Activated naive CD8-positive, alpha-beta T cell treated with anti-CD3 and anti-CD28 coated beads, Interleukin-2, amount 10 ng/mL, durations not matched to agents 7 days and 5 days (primary cell): Measurements from ENCODE around the gene PARD3B. TPM values are rescaled to one million over a fixed set of nuclear protein-coding genes. Genes with fewer than 3 reads are reported as not detected.

Experiments used
- ATAC-seq: fragments of 150-1000 bp; cut with Tn5 transposase; one replicate; pipeline ENCODE4 v1.10.0; 2021; ENCODE audit warnings: low read depth, moderate library complexity
- POLR2A ChIA-PET: fragments of 350-600 bp; sonication (Branson Sonifier 250); formaldehyde crosslinking; loops from one replicate; lab custom pipeline; 2021; ENCODE audit warnings: antibody characterized with exemption; lab: Charles Lee
- DNase-seq: peaks from one replicate; pipeline ENCODE4 v3.0.0; 2021
- H3K27ac Mint-ChIP-seq: one replicate; pipeline ENCODE4 v1.8.0; 2022; ENCODE audit warnings: mild to moderate bottlenecking, mixed read lengths
- H3K27me3 Mint-ChIP-seq: one replicate; pipeline ENCODE4 v1.8.0; 2022; ENCODE audit warnings: mild to moderate bottlenecking, moderate library complexity, mixed read lengths
- H3K36me3 Mint-ChIP-seq: one replicate; pipeline ENCODE4 v1.8.0; 2021; ENCODE audit warnings: mild to moderate bottlenecking, mixed read lengths
- H3K4me1 Mint-ChIP-seq: one replicate; pipeline ENCODE4 v1.8.0; 2021; ENCODE audit warnings: mixed read lengths
- H3K4me3 Mint-ChIP-seq: one replicate; pipeline ENCODE4 v1.8.0; 2022; ENCODE audit warnings: mild to moderate bottlenecking, moderate library complexity, mixed read lengths
- H3K9me3 Mint-ChIP-seq: one replicate; pipeline ENCODE4 v1.8.0; 2021; ENCODE audit warnings: mixed read lengths
- total RNA-seq, 2 experiments: library from RNA; stranded (reverse); gene quantifications; one replicate each; pipeline ENCODE4 v1.2.3, GENCODE V29; 2021

PARD3B gene
- total RNA-seq, 2 experiments from 2014 or later: 0.55 to 1.0 TPM

GRCh38 chr2:205657579-205657978, 1112.3 kb downstream of the PARD3B start:
- peaks cover 20% of the 10 kb centered on the region for H3K4me1 Mint-ChIP-seq
- H3K4me3 Mint-ChIP-seq: no peak overlapping the region
- ATAC-seq (no peak), DNase-seq (no peak)
- peaks cover 2% of the 10 kb centered on the region for H3K27me3 Mint-ChIP-seq
- peaks cover 1% of the 10 kb centered on the region for H3K9me3 Mint-ChIP-seq
- no peaks in the 10 kb centered on the region for H3K36me3 Mint-ChIP-seq
- POLR2A ChIA-PET: no interaction called here
- no peak overlapping the region for H3K27ac Mint-ChIP-seq

GRCh38 chr2:205658068-205658467, 1112.8 kb downstream of the PARD3B start:
- ATAC-seq: no peak

GRCh38 chr2:205658572-205658971, 1113.3 kb downstream of the PARD3B start:
- Mint-ChIP-seq H3K27me3 (peaks cover 2% of the 10 kb centered on the region), H3K4me3 (no peak overlapping the region), H3K9me3 (peaks cover 1% of the 10 kb centered on the region), H3K36me3 (no peaks in the 10 kb centered on the region), H3K27ac (no peak overlapping the region), H3K4me1 (peaks cover 20% of the 10 kb centered on the region)
- no peak for ATAC-seq
- POLR2A ChIA-PET: interaction anchor here (0.6 kb wide), 1 partner anchor 378 kb away, joined by 3 read pairs; no protein-coding TSS in a partner anchor
- no peak for DNase-seq

More at GRCh38 chr2:205658068-205658467, 1112.8 kb downstream of the PARD3B start:
- Mint-ChIP-seq H3K36me3 (no peaks in the 10 kb centered on the region), H3K4me3 (no peak overlapping the region), H3K4me1 (peaks cover 20% of the 10 kb centered on the region), H3K27ac (no peak overlapping the region), H3K27me3 (peaks cover 2% of the 10 kb centered on the region), H3K9me3 (peaks cover 1% of the 10 kb centered on the region)
- POLR2A ChIA-PET: no interaction called here
- no peak for DNase-seq

DNA sequence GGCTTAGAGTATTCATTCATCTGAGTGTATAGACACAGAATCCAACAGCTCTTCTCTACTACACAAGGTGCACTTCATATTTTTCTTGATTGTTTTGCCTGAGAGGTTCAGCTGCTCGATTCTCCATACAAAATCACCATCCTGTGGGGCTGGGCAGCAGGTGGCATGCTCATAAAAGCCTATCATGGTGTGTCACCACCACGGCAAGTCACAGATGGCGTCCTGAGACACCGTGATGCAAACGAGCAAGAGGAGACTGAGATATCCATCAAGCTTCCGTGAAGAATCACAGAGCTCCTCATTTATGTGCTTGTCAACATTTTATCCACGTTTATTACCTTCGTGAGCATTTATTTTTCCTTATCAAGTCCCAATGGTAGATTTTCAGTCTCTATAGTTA, 1114.6 kb downstream of the PARD3B start:
- DNase-seq (no peak), ATAC-seq (no peak)
- Mint-ChIP-seq H3K27me3 (peaks cover 2% of the 10 kb centered on the region), H3K9me3 (peaks cover 3% of the 10 kb centered on the region), H3K27ac (no peak overlapping the region), H3K4me3 (no peak overlapping the region), H3K36me3 (no peaks in the 10 kb centered on the region), H3K4me1 (peaks cover 22% of the 10 kb centered on the region)
- POLR2A ChIA-PET: no interaction called here

DNA sequence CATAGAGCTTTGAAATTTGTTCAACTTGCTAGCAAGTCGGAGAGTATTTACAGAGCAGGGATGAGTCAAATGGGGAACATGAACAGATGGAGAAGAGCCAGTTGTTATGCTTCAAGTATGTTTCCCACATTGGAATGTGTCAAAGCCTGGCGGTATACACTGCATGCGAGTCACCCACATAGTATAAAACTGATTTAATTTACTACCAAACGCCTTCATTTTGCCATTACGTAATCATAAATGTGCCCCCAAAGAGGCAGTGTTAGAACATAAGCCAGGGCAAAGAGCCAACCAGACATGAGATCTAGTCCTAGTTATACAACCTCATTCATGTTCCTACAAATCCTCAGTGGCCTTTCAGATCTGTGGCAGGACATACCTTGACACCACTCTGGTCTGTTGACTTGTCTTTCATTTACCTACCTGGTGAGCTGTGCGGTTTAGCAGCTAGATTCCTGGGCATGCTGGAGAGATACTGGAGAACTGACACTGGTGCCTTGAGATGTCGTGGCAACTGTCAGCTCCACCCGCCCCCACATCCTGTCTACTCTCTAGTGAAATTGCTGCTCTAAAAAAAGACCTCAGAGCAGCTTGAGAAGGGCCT, 1115.3 kb downstream of the PARD3B start:
- Mint-ChIP-seq H3K9me3 (peaks cover 4% of the 10 kb centered on the region), H3K27ac (peak overlapping the region; percentile 68), H3K27me3 (no peaks in the 10 kb centered on the region), H3K4me1 (peaks cover 22% of the 10 kb centered on the region), H3K4me3 (peak overlapping the region; percentile 51), H3K36me3 (no peaks in the 10 kb centered on the region)
- ATAC-seq: peak; percentile 95
- POLR2A ChIA-PET: interaction anchor here (1.1 kb wide), 1 partner anchor 22 kb away, joined by 3 read pairs; the partner anchor contains the start of gene NRP2
- peak; percentile 47 for DNase-seq

DNA sequence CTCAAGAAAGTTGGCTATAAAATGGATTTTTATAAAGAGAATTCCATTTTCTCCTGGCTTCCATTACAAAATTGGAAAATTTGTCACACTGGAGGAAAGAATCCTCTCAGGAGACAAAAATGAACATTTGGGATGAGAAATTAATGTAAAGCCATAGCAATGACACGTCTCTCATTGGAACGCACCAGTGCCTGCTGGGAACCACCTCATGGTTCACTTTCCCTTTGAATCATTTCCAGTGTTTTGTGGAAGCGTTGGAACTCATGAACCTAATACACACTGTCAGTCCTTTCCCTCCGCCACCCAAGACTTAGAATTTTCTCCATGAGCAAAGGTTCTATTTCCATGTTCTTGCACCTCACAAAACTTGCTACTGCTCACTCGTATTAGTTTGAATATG, 1116.0 kb downstream of the PARD3B start:
- H3K27ac Mint-ChIP-seq: peak overlapping the region; percentile 68

GRCh38 chr2:205662206-205662965, 1117.1 kb downstream of the PARD3B start:
- ATAC-seq (no peak), DNase-seq (no peak)
- POLR2A ChIA-PET: no interaction called here
- Mint-ChIP-seq H3K27ac (no peak overlapping the region), H3K27me3 (no peaks in the 10 kb centered on the region), H3K4me3 (no peak overlapping the region), H3K36me3 (no peaks in the 10 kb centered on the region), H3K4me1 (peaks cover 22% of the 10 kb centered on the region), H3K9me3 (peaks cover 4% of the 10 kb centered on the region)

More for the DNA sequence above, 1116.0 kb downstream of the PARD3B start:
- Mint-ChIP-seq H3K9me3 (peaks cover 4% of the 10 kb centered on the region), H3K27me3 (no peaks in the 10 kb centered on the region), H3K4me3 (peak overlapping the region; percentile 51), H3K36me3 (no peaks in the 10 kb centered on the region), H3K4me1 (peaks cover 22% of the 10 kb centered on the region)
- DNase-seq: no peak
- no peak for ATAC-seq
- POLR2A ChIA-PET: interaction anchor here (1.1 kb wide), 1 partner anchor 21 kb away, joined by 3 read pairs; the partner anchor contains the start of gene NRP2

- H3K9me3 Mint-ChIP-seq: peaks cover 3% of the 10 kb centered on the region
- POLR2A ChIA-PET: no interaction called here
- peaks cover 7% of the 10 kb centered on the region for H3K36me3 Mint-ChIP-seq
- H3K27me3 Mint-ChIP-seq: peaks cover 2% of the 10 kb centered on the region
- no peak for DNase-seq
- H3K27ac Mint-ChIP-seq: no peak overlapping the region
- no peak overlapping the region for H3K4me3 Mint-ChIP-seq
- H3K4me1 Mint-ChIP-seq: peaks cover 15% of the 10 kb centered on the region
- no peak for ATAC-seq
Measured at GRCh38 chr2:205665791-205666190, 1120.5 kb downstream of the PARD3B start.
